OCI-LY3 (cell line): ENCODE data around the gene MPRIP.

Source experiments
- H2AFZ ChIP-seq: fragments of 200-600, 300-600 bp; shearing (Covaris generic); 2 replicates; pipeline ENCODE4 v1.6.0; 2014; ENCODE audit warnings: antibody characterized with exemption, low read depth, low read length
- H3K27ac ChIP-seq: fragments of 200-600, 300-600 bp; sonication (generic); 2 replicates; pipeline ENCODE4 v1.5.1; 2014; ENCODE audit warnings: mild to moderate bottlenecking, low read length, moderate library complexity, mixed read lengths
- H3K27me3 ChIP-seq: fragments of 200-600, 300-600 bp; sonication (generic); 2 replicates; pipeline ENCODE4 v1.6.1; 2014; ENCODE audit warnings: low read depth, low read length, mixed read lengths
- H3K36me3 ChIP-seq: fragments of 200-600, 300-600 bp; sonication (generic); replicated peaks from 2 replicates; pipeline ENCODE3; 2014; ENCODE audit warnings: low read depth, low read length, mixed read lengths
- H3K4me1 ChIP-seq: fragments of 300-600, 200-600 bp; sonication (generic); 2 replicates; pipeline ENCODE4 v1.6.1; 2014; ENCODE audit warnings: low read length, mixed read lengths
- H3K4me2 ChIP-seq: fragments of 200-600, 300-600 bp; sonication (generic); 2 replicates; pipeline ENCODE4 v1.6.1; 2014; ENCODE audit warnings: low read length, mixed read lengths
- H3K4me3 ChIP-seq: fragments of 300-600, 200-600 bp; sonication (generic); 2 replicates; pipeline ENCODE4 v1.5.1; 2014; ENCODE audit warnings: antibody characterized with exemption, mild to moderate bottlenecking, low read length, moderate library complexity
- H3K79me2 ChIP-seq: fragments of 300-600, 200-600 bp; shearing (Covaris generic); 2 replicates; pipeline ENCODE4 v1.6.1; 2014; ENCODE audit warnings: mild to moderate bottlenecking, low read length, mixed read lengths
- H3K9ac ChIP-seq: fragments of 300-600, 200-600 bp; shearing (Covaris generic); 2 replicates; pipeline ENCODE4 v1.6.0; 2014; ENCODE audit warnings: mild to moderate bottlenecking, low read length, moderate library complexity
- H3K9me3 ChIP-seq: fragments of 200-600, 300-600 bp; shearing (Covaris generic); 2 replicates; pipeline ENCODE4 v1.6.1; 2014; ENCODE audit warnings: low read length, mixed read lengths; ENCODE audit not compliant: insufficient read depth
- H4K20me1 ChIP-seq: fragments of 200-600, 300-600 bp; sonication (generic); 2 replicates; pipeline ENCODE4 v1.6.1; 2016; ENCODE audit warnings: low read length, mixed read lengths; ENCODE audit not compliant: insufficient read depth
- EZH2phosphoT487 ChIP-seq: fragments of 200-600 bp; shearing (Covaris generic); IDR thresholded peaks from 2 replicates; pipeline ENCODE4 v1.6.1; 2018; ENCODE audit warnings: antibody characterized with exemption, mixed run types, low read depth
- TF ChIP-seq, protein P1 (sequence below): fragments of 200-600, 300-600 bp; sonication (generic); IDR thresholded peaks from 2 replicates; pipeline ENCODE4 v1.5.1; 2014; ENCODE audit warnings: antibody characterized with exemption, low read length, low read depth

MPRIP gene

GRCh38 chr17:17144916-17145665 is 102.8 kb downstream of the MPRIP start:
- Histone ChIP-seq H3K9ac (no peak overlapping the region), H3K9me3 (no peaks in the 10 kb centered on the region), H3K27ac (no peak overlapping the region), H4K20me1 (no peaks in the 10 kb centered on the region), H3K4me2 (no peak overlapping the region), H3K36me3 (no peaks in the 10 kb centered on the region), H3K4me3 (no peak overlapping the region), H2AFZ (no peak overlapping the region), H3K79me2 (no peaks in the 10 kb centered on the region), H3K27me3 (no peaks in the 10 kb centered on the region), H3K4me1 (peaks cover 12% of the 10 kb centered on the region)
- TF ChIP-seq EZH2phosphoT487: no peak
- TF ChIP-seq, protein P1, sequence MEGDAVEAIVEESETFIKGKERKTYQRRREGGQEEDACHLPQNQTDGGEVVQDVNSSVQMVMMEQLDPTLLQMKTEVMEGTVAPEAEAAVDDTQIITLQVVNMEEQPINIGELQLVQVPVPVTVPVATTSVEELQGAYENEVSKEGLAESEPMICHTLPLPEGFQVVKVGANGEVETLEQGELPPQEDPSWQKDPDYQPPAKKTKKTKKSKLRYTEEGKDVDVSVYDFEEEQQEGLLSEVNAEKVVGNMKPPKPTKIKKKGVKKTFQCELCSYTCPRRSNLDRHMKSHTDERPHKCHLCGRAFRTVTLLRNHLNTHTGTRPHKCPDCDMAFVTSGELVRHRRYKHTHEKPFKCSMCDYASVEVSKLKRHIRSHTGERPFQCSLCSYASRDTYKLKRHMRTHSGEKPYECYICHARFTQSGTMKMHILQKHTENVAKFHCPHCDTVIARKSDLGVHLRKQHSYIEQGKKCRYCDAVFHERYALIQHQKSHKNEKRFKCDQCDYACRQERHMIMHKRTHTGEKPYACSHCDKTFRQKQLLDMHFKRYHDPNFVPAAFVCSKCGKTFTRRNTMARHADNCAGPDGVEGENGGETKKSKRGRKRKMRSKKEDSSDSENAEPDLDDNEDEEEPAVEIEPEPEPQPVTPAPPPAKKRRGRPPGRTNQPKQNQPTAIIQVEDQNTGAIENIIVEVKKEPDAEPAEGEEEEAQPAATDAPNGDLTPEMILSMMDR: no peak

DNA sequence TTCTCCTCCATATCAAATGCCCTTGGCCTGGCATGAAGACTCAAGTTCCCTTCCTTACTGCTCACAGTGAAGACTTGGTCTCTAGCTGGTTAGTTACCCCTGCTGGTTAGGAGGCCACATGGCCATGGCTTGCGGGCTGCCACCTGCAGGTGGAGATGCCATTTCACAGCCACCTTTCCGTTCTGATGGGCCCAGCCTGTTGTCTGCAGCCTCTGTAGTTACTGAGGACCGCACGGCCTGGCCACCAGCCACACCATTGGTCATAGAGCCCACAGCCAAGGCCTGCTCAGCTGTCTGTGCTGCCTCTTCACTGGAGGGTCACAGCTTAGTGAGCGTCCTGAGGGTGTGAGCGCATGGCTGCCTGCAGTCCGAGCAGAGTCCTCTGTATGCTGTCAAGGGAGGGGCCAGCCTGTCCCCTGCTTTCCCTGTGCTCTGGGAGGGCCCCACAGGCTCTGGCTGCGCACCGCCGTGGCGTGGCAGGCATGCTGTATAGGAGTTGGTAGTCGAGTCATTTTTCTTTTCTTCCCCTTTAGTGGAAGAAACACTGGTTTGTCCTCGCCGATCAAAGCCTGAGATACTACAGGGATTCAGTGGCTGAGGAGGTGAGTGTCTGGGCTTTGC is 104.6 kb downstream of the MPRIP start:
- Histone ChIP-seq H3K36me3 (no peaks in the 10 kb centered on the region), H4K20me1 (no peaks in the 10 kb centered on the region), H3K4me1 (peaks cover 19% of the 10 kb centered on the region), H2AFZ (no peak overlapping the region), H3K4me2 (no peak overlapping the region), H3K9me3 (no peaks in the 10 kb centered on the region), H3K4me3 (no peak overlapping the region), H3K27ac (no peak overlapping the region), H3K79me2 (no peaks in the 10 kb centered on the region), H3K9ac (no peak overlapping the region), H3K27me3 (no peaks in the 10 kb centered on the region)
- no peak for TF ChIP-seq EZH2phosphoT487
- TF ChIP-seq, protein P1: peak; percentile 31

DNA sequence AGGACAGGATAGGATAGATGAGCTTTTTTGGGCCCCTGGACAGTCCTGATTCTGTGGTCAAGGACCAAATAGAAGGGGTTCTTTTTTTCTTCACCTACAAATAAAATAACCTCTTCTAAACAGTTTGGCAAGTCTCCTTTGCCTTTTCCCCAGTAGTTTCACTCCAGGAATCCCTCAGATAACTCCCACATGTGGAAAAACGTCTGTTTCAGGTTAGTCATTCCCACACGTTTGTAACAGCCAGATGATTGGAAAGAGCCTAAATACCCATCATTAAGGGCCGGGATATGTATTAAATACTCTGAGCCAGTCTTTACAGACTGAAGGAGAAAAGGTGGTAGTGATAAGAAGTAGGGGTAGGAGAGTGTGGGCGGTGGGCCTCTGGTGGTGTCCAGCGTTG is 105.6 kb downstream of the MPRIP start:
- Histone ChIP-seq H3K79me2 (no peaks in the 10 kb centered on the region), H4K20me1 (no peaks in the 10 kb centered on the region), H3K9me3 (no peaks in the 10 kb centered on the region), H3K27ac (no peak overlapping the region), H3K27me3 (no peaks in the 10 kb centered on the region), H3K9ac (no peak overlapping the region), H3K4me2 (no peak overlapping the region), H2AFZ (no peak overlapping the region), H3K4me3 (no peak overlapping the region), H3K4me1 (peaks cover 19% of the 10 kb centered on the region), H3K36me3 (no peaks in the 10 kb centered on the region)
- no peak for TF ChIP-seq EZH2phosphoT487
- TF ChIP-seq, protein P1: no peak
